NCI-H1417 treated with DMSO at 0.1 percent for 48 hours (cell line): ENCODE results near the gene CDH8.

Source experiments
- DNase-seq: peaks from one replicate; lab custom pipeline; 2025; lab: John Stamatoyannopoulos, UW

Gene CDH8

DNA sequence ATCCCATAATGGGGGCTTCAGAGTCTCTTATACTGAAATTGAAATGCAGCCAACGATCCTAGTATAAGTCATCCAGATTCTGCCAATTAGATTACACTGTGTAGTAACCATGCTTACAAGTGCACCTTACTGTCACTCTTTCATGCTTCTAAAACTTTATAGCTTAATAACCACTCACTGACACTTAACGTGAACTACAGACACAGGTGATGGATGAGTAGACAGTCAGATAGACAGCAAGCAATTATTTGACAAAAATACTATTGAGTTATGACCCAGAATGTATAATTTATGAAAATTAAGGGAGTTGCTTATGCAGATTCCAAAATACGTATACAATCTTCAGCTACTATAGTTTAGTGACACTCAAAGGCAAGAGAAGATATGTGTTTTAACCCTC lies 6.3 kb downstream of the CDH8 start:
- DNase-seq, result no peak

DNA sequence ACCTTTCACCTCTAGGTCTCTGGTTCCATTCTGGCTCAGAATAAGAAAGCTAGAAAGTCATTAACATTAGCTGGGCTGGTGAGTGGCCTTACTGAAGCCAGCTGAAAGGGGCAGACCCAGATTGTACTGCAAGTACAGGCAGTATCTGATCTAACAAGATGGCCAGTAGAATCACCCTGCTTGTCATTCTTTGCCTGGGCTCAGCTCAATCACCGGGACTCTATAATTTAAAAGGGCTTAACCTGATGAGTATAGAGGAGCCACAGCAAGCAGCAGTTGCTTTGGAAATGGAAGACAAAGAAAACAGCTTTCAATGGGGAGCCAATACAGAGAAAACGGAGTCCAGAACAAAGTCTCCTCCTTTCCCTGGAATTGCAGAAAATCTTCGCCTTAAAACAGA lies 13.6 kb downstream of the CDH8 start:
- DNase-seq, result no peak

- DNase-seq, result no peak
Measured at GRCh38 chr16:62021161-62021581, 15.1 kb downstream of the CDH8 start.

DNA sequence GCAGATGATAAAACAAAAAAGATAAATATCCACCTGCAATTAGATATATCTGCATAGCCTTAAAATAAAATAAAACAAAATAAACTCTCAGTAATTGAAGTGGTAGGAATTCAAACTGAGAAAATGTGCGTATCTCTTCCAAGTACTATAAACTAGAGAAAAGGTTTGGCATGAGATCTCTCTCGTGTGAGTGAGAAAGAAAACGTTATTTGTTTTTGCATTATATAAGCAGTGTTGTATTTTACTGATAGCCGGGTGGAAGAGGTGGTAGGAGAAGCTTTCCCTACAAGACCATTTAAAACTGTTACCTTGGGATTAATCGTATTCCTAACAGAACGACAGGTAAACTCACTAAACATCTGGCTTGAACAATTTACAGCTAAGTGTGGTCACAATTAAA lies 15.6 kb downstream of the CDH8 start:
- no peak for DNase-seq

DNA sequence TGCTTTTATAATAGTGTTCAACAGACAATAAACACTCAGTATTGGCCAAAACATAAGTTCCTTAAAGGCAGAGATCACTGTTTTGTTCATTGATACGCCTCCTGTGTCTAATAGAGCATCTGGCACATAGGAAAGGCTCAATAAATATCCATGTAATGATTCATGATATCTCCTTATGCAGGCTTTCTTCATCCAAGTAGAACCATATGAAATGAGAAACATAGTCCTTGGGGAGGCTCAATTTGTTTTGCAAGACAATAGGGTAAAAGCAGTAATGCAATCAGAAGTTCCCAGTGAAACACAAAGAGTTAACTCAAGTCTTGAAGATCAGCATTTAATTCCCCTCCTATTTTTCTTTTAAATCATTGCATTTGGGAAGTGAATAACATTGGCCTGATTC lies 16.4 kb downstream of the CDH8 start:
- DNase-seq, result no peak

DNA sequence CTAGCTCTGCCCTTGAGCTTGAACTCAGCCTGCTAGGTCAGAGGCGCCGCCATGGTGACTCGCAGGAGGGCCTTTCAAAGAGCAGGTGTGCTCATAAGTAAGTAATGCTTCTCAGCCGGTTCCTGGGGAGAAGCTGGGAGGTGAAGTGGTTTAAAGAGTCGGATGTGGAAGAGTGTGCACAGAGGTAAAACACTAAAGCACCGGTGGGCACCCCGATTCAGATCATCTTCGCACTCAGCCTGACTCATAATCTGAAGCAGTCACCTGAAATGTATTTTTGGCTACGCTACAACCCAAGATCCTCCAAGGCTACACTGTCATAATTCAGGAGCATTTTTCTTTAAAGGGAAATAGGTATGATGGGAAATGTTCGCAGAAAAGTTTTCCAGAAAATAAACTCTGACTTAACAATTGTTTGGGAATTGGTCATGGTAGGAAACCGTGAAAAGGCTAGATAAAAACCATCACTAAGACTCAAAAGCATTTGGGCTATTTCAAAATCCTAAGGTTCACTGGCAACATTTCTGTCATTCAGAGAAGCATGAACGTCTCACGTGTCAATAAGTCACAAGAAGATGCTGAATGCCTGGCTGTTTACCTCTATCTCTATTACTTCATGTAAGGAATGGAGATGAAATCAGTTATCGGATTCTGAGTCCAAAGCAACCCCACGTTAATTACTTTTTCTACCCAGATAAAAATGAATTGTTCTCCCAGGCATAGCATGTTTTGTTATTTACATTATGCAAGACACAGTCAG lies 17.8 kb downstream of the CDH8 start:
- DNase-seq, result peak; percentile 29

- peak; percentile 70 for DNase-seq
Measured at GRCh38 chr16:62014319-62014923, 21.8 kb downstream of the CDH8 start.

- DNase-seq, result no peak
Measured at GRCh38 chr16:62010186-62010585, 26.1 kb downstream of the CDH8 start.

- no peak for DNase-seq
Measured at GRCh38 chr16:61998460-61998859, 37.8 kb downstream of the CDH8 start.

DNA sequence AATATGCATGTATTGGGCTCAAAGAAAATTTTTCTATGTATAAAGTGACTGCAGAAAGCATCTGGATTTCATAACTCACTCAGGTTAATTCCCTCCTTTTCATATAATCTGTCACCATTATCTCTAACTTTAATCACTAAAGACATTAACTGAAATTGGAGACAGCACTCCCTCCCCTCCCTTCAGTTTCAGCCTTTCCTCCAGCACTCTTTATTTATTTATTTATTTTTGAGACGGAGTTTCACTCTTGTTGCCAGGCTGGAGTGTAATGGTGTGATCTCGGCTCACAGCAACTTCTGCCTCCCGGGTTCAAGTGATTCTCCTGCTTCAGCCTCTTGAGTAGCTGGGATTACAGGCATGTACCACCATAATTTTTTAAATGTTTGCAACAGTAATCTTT lies 43.1 kb downstream of the CDH8 start:
- no peak for DNase-seq

DNA sequence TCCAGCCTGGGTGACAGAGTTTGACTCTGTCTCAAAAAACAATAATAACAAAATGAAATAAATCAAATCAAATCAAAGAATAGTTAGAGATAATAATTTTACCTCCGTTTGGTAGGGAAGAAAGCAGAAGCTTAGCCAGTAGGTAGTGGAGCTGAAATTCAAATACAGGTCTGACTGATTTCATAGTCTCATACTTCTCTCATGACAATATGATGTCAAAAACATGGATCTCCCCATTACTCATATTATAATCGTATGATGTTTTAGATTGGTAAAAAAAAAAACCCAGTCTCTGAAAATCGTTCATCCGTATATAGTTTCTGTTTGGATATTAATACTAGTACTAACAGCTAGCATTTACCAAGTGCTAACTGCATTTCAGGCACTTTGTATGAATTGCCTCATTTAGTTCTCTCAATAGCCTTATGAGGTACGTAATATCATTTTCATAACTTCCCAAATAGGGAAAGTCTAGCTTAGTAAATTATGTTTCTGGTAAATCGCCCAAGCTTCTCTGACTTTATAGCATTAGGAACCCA lies 48.7 kb downstream of the CDH8 start:
- DNase-seq, result no peak

DNA sequence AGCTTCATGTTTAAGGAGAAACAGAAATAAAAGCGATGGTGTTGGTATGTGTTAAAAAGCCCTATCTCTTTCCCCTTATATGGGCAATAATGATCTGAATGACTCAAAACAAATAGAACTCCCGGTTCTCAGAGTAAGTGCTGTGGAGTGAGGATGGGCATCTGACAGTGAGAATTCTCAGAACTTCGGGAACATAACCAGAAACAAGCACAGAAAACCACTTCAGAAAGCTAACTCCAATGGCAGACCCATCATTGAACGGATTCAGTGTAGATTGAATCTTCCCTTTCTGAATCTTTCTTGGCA lies 67.2 kb downstream of the CDH8 start:
- no peak for DNase-seq

- no peak for DNase-seq
Measured at GRCh38 chr16:61968242-61969076, 67.8 kb downstream of the CDH8 start.

DNA sequence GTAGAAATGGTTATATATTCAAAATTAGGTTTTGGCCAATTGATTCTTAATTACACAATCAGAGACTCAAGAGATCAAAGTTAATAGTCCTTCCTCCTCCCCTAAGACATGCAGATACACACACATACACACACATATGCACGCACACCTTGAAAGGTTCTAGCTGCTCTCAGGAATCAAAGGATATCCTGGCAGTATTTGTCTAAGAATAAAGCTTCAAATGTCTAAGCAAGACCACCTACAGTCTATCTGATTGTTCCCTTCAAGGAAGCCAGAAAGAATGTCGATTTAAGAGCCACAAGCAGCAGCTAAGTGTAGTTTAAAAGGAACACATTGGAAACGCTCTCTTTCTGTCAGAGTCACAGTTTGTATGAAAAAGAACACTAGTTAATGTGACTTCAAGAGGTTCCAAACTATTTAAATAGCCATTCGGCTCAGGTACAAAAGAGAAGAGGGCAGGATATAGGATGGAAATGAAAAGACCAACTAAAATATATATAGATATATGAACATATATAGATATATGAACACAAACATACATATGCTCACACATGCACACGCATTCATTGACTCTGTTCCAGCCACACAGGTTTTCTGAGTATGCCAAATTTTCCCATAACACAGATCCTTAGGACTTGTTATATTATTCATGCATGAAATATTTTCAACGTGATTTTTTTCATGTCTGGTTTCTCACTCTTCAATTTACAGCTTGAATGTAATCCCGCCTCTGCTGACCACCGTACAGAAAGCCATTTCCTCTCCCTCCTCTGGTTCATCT lies 79.0 kb downstream of the CDH8 start:
- DNase-seq, result no peak

- DNase-seq, result no peak
Measured at GRCh38 chr16:61952841-61953240, 83.4 kb downstream of the CDH8 start.

GRCh38 chr16:61948414-61948813 lies 87.8 kb downstream of the CDH8 start:
- no peak for DNase-seq

GRCh38 chr16:61946019-61946418 lies 90.2 kb downstream of the CDH8 start:
- no peak for DNase-seq

- no peak for DNase-seq
Measured at GRCh38 chr16:61945511-61945910, 90.7 kb downstream of the CDH8 start.

DNA sequence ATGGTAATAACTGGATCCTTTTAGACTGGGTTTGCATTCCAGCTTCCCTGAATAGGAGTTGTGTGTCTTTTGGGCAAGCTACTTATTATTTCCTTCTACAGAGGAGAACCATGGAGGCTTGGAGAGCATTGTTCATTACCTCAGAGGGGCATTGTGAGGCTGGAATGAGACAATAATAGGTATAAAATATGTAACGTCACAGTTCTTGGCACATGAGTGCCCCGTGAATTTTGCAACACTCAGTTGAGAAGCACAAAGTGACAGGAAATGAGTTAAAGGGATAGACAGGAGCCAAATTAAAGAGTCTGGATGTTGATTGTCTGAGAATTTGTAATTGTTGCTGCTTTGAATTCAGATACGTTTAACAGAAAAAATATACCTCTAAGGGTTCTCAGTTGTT lies 92.2 kb downstream of the CDH8 start:
- no peak for DNase-seq

- no peak for DNase-seq
Measured at GRCh38 chr16:61940611-61941010, 95.6 kb downstream of the CDH8 start.

- no peak for DNase-seq
Measured at GRCh38 chr16:61937646-61938045, 98.6 kb downstream of the CDH8 start.

GRCh38 chr16:61936522-61936921 lies 99.7 kb downstream of the CDH8 start:
- DNase-seq, result no peak
